ENCODE results near the gene OR10R2.

The OR10R2 gene

GRCh38 chr1:158507511-158507910 lies 35.5 kb downstream of the OR10R2 start:
- H3K36me3 Mint-ChIP-seq = no peaks in the 10 kb centered on the region
- ATAC-seq (no peak), DNase-seq (ENCODE audit: low spot score in 2 of 2) (no peak)
- H3K4me3 Mint-ChIP-seq = no peak overlapping the region
- no peaks in the 10 kb centered on the region for H3K4me1 Mint-ChIP-seq
- no peak overlapping the region for H3K27ac Mint-ChIP-seq
- no peaks in the 10 kb centered on the region for H3K9me3 Mint-ChIP-seq

- Mint-ChIP-seq H3K36me3 (no peaks in the 10 kb centered on the region), H3K4me3 (no peak overlapping the region), H3K27ac (no peak overlapping the region), H3K4me1 (no peaks in the 10 kb centered on the region), H3K9me3 (no peaks in the 10 kb centered on the region)
- no peak for DNase-seq (ENCODE audit: low spot score in 2 of 2)
- ATAC-seq = no peak
These were observed 37.6 kb downstream of the OR10R2 start for GRCh38 chr1:158509471-158510156.

- Mint-ChIP-seq H3K4me3 (no peak overlapping the region), H3K4me1 (no peaks in the 10 kb centered on the region), H3K36me3 (no peaks in the 10 kb centered on the region), H3K27ac (no peak overlapping the region), H3K9me3 (no peaks in the 10 kb centered on the region)
- ATAC-seq (no peak), DNase-seq (ENCODE audit: low spot score in 2 of 2) (no peak)
These were observed 44.9 kb downstream of the OR10R2 start for GRCh38 chr1:158516966-158517365.

GRCh38 chr1:158520021-158520420 lies 48.0 kb downstream of the OR10R2 start:
- ATAC-seq (no peak), DNase-seq (ENCODE audit: low spot score in 2 of 2) (no peak)
- Mint-ChIP-seq H3K4me3 (no peak overlapping the region), H3K27ac (no peak overlapping the region), H3K4me1 (no peaks in the 10 kb centered on the region), H3K36me3 (no peaks in the 10 kb centered on the region), H3K9me3 (no peaks in the 10 kb centered on the region)

GRCh38 chr1:158520955-158521665 lies 49.1 kb downstream of the OR10R2 start:
- Mint-ChIP-seq H3K36me3 (no peaks in the 10 kb centered on the region), H3K27ac (no peak overlapping the region), H3K4me1 (no peaks in the 10 kb centered on the region), H3K9me3 (no peaks in the 10 kb centered on the region), H3K4me3 (no peak overlapping the region)
- DNase-seq (ENCODE audit: low spot score in 2 of 2) = no peak
- no peak for ATAC-seq

- H3K9me3 Mint-ChIP-seq = no peaks in the 10 kb centered on the region
- no peaks in the 10 kb centered on the region for H3K36me3 Mint-ChIP-seq
- DNase-seq (ENCODE audit: low spot score in 2 of 2) = no peak
- no peaks in the 10 kb centered on the region for H3K4me1 Mint-ChIP-seq
- ATAC-seq = no peak
- no peak overlapping the region for H3K4me3 Mint-ChIP-seq
- no peak overlapping the region for H3K27ac Mint-ChIP-seq
These were observed 49.6 kb downstream of the OR10R2 start for GRCh38 chr1:158521666-158522058.

- Mint-ChIP-seq H3K4me3 (no peak overlapping the region), H3K36me3 (no peaks in the 10 kb centered on the region), H3K4me1 (no peaks in the 10 kb centered on the region), H3K27ac (no peak overlapping the region), H3K9me3 (no peaks in the 10 kb centered on the region)
- DNase-seq (ENCODE audit: low spot score in 2 of 2) (no peak), ATAC-seq (no peak)
These were observed 55.3 kb downstream of the OR10R2 start for GRCh38 chr1:158527190-158527815.
